HG03045 (cell line): Measurements from ENCODE around the gene RELL1.
A peak's percentile ranks its signal among the peaks of the same experiment; 100 is the strongest.

Experiments used
- ATAC-seq: cut with Tn5 transposase; IDR thresholded peaks from one replicate; pipeline ENCODE4 v1.9.1; 2021; ENCODE audit warnings: mild to moderate bottlenecking, moderate library complexity; ENCODE audit not compliant: unreplicated experiment

RELL1 gene

GRCh38 chr4:37604461-37604860 is 81.7 kb downstream of the RELL1 start:
- ATAC-seq, result no peak

DNA sequence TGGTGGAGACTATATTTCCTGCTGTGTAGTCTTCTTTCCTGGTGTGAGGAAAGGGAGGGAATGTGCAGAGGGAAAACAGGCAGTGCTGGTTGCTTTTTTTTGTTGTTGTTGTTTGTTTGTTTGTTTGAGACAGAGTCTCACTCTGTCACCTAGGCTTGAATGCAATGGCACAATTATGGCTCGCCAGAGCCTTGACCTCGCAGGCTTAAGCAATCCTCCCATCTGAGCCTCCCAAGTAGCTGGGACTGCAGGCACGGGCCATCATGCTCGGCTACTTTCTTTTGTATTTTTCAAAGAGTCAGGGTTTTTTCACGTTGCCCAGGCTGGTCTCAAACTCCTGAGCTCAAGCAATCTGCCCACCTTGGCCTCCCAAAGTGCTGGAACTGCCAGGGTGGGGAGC is 82.5 kb downstream of the RELL1 start:
- ATAC-seq, result no peak

DNA sequence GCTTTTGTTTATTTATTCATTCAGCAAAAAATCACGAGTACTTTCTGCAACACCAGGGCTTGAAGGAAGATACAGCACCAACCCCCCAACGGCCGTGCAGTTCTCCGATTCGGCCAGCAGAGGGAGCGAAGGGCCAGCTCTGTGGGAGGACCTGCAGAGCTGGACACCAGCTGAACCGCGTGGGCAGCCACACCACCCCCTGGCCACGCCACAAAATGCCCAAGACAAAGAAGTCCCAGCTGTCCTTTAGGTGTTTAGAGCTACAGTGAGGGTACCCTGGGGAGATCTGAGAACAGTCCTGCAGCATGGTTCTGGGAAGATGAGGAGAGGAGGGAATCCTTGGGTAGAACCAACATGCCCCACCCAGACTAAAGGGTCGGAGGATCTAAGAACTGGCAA is 83.1 kb downstream of the RELL1 start:
- ATAC-seq, result peak; percentile 83

GRCh38 chr4:37602454-37603069 is 83.6 kb downstream of the RELL1 start:
- no peak for ATAC-seq

DNA sequence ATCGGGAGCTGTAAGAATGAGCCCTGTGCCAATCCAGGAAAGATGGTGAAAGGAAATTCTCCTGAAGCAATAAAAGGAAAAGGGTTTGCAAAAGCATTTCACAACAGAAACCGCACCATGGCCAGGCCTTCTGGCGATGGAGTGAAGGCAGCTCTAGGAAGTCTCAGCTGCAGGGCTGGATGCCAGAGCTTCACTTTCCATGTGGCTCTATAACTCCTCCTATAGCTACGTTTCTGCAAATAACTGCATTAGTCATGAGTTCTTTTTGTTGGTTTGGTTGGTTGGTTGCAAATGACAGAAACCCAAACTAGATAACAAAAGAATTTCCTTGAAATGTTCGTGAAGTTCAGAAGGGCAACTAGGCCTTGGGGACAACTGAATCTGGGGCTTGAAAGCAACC is 84.6 kb downstream of the RELL1 start:
- no peak for ATAC-seq

DNA sequence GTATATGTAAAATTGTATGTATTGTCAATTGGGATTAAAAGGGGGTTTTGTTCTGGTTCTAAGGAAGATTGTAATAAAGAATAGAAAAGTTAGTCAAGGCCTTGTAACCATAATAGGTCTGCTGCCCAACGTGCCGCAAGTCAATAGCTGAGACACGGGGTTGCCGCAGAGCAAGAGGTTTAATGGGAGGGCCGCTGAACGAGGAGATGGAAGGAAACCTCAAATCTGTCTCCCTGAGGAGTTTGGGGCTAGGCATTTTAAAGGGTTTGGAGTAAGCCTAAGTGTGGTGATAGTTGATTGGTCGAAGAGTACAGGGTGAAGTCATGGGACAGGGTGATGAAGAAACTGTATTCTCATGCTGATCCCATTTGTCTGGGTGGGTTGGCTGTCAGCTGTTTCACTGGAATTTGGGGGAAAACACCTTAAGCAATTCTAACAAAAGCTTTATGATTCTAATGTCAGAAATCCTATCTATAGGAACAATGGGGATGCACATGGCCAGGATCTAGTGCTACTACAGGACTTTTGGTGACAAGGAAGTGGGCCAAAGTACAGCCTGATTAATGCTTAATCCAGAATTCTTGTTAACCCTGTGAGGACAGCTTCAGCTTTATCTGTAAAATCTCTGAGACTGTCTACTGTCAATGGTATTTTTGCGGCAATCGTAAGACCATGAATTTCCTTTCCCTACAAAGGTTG is 86.9 kb downstream of the RELL1 start:
- no peak for ATAC-seq

DNA sequence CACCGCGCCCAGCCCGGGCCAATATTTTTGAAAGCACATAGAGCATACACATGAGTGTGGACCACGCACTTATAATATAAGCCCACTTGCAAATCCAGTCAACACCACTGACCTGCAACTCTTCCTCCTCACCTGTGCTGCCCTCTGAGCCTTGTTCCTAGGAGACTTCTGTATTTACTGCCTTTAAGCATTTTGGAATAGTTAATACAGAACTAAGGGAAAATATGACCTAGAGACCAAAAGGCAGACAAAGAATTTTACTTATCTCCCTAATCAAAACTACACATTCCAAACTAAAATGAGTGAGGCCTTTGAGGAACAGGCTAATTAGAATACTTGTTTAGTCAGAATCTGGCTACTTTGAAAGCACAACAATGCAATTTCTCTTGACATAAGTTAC is 89.1 kb downstream of the RELL1 start:
- ATAC-seq, result no peak

- ATAC-seq, result no peak
These were observed 90.1 kb downstream of the RELL1 start for GRCh38 chr4:37595875-37596680.

- no peak for ATAC-seq
These were observed 92.1 kb downstream of the RELL1 start for GRCh38 chr4:37594099-37594498.

DNA sequence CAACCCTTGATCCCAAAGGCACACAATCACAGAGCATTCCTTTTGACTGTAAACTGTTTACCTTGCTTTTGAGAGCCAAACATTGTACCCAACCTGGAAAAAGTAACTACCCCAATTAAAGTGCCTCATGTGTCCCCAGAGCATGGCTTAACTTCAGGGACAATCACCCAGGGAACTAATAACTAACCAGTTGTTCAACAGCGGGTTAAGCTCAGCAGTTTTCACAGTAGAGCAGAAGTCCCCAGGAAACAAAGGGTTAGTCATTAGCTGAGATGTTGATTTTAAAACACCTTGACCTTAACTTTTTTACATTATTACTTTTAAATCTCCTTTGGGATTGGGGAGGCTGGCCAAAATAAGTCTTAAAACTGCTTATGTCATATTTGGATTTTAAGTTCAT is 94.8 kb downstream of the RELL1 start:
- ATAC-seq, result no peak

GRCh38 chr4:37590016-37590415 is 96.2 kb downstream of the RELL1 start:
- no peak for ATAC-seq

- ATAC-seq, result no peak
These were observed 98.0 kb downstream of the RELL1 start for GRCh38 chr4:37588150-37588549.

GRCh38 chr4:37586194-37586593 is 100.0 kb downstream of the RELL1 start:
- ATAC-seq, result no peak

DNA sequence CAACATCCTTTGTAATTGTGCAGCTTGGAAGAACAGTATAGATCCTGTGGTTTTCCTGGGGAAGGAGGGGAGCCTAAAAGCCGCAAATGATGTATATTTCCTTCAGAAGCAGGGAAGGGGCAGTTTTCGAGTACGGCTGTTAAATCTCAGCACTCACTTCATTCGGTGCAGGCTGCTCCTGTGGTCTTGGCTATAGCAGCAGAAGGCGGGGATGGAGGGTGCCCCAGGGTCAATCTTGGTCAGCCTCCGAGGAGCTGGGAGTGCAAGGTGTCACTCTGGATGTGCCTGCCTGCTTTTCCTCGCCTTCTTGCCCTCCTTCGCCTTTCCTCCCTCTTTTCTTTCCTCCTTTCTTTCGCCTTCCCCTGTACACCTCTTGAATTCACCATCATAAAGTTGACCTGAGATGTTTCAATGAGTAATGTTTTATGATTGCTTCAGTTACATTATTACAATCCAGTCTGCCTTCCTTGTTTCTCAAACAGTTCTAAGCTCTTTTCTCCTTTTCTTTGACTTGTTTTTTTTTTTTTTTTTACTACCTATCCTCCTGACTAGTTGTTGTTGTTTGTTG is 101.6 kb downstream of the RELL1 start:
- no peak for ATAC-seq

DNA sequence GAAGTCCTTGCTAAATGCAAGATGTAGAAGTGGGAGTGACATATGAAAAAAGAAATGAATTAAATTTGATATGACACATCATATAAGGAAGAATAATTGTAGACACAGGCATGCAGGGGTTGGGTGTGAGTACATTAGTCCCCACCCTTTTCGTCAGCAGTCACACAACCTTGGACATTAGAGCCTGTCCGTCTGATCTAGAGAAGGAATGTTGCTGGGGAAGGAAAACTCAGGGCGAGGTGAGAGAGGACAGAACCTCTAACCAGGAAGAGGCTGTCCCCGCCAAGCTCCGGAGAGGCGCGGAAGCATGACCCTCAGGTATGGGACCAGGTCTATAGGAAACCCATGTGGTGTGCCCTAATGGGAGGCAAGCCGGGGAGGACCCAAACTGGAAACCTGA is 102.1 kb downstream of the RELL1 start:
- no peak for ATAC-seq

GRCh38 chr4:37573566-37573965 is 112.6 kb downstream of the RELL1 start:
- ATAC-seq, result no peak

DNA sequence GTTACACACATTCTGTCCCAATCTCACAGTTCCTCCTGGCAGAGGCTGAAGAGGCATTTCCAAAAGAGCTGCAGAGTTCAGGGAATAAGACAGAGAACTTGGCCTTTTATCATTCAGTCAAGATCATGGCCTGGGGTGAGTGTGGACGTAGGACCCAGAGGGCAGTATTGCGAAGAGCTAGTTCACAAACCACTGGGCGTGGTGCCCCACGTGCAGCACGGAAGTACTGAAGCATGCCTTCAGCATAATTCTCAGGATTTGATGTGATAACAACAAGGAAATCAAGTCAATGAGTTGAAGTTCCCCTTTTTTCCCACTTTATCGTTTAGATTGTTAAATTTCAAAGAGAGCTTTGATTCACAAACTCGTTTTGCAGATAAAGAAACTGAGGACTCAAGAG is 117.7 kb downstream of the RELL1 start:
- ATAC-seq, result no peak

DNA sequence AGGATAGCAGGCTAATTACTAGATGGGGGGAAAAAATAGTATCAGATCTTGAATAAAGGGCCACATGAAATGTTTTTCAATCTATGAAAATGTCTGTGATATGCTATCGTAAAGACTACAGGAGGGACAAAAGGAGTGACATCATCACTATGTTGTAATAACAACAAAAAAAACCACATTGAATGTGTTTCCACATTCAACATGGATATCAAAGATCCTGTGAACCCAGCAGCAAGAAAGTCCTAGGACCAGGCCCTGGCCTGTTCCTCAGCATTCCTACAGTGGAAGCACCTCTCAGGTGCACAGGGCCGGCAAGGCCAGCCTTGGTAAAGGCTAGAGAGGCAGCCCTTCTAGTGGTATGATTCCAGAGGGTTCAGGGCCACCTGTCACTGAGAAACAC is 118.3 kb downstream of the RELL1 start:
- no peak for ATAC-seq

DNA sequence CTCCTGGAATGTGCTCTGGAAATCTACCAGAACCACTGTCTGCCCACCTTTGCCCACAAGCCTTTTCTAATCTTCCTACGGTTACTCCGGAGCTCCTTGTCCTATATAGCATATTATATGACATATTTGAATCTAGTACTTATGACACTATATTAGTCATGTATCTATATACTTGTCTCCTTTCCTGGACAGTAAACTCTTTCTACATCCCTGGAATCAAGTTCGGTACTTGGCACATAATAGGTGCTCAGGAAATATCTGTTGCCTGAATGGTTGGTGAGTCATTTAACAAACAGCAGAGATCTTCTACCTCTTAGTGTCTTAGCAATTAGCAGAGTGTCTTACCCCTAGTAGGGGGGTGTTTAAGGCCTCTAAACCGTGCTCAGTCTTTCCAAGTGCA is 123.6 kb downstream of the RELL1 start:
- ATAC-seq, result no peak

- ATAC-seq, result peak; percentile 77
These were observed 124.4 kb downstream of the RELL1 start for GRCh38 chr4:37561803-37562207.

- no peak for ATAC-seq
These were observed 124.9 kb downstream of the RELL1 start for GRCh38 chr4:37561196-37561802.
